Activated CD8-positive, alpha-beta memory T cell treated with anti-CD3 and anti-CD28 coated beads for 24 hours (primary cell): ENCODE measurements around the gene CHGA.

Experiments
- DNase-seq: peaks from one replicate; pipeline ENCODE4 v3.0.0-alpha.2; 2020

CHGA gene

DNA sequence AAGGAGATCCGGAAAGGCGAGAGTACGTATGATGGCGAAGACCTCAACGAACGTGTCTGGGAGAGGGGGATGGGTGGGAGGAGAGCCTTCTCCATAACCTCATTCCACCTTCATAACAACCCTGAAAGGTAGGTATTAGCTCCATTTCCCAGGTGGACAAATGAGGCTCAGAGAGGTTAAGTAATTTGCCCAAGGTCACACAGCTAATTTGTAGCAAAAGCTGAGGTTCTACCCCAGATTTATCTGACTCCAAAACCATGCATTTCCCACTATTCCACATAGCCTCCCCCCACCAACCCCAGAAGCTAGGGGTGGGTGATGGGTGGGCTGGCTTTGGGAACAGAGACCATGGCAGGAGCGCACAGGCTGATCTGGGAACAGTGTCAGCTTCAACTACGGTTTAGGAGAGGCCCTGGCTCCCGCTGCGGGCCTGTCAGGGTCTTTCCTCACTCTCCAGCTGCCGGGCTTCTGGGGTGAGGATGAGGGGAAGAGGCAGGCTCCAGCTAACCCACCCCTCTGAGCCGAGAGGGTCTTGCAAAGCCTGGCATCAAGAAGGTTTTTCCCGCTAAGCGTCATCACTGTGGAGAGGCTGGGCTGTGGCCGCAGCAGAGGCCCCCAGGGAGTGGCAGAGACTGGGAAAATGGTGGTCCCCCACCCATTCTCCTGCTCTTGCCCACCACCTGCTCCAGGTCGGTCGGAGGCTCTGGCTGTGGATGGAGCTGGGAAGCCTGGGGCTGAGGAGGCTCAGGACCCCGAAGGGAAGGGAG is 8.9 kb downstream of the CHGA start:
- DNase-seq: no peak

DNA sequence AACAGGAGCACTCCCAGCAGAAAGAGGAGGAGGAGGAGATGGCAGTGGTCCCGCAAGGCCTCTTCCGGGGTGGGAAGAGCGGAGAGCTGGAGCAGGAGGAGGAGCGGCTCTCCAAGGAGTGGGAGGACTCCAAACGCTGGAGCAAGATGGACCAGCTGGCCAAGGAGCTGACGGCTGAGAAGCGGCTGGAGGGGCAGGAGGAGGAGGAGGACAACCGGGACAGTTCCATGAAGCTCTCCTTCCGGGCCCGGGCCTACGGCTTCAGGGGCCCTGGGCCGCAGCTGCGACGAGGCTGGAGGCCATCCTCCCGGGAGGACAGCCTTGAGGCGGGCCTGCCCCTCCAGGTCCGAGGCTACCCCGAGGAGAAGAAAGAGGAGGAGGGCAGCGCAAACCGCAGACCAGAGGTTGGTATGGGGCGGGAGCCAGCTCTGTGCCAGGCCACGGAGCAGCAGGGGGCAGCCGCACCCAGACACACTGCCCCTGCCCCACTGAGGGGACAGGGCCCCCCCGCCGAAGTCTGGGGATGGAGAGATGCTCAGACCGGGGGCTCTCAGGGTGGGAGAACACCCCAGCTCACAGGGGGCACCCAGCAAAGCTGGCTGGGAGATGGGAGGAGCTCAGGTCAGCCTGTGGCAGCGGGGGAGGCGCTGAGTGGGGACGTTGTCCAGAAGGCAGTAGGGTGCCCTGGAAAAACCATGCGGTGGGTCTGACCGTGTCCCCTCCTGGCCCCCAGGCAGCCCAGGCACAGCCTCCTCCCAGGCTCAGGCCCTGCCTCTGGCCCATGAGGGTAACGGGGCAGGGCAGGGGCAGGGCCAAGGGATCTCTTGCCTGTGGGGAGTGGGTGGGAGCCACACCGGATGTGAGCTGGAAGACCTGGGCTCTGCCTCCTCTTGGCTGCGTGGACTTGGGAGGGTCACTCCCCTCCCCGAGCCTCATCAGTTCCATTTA is 9.8 kb downstream of the CHGA start:
- no peak for DNase-seq

DNA sequence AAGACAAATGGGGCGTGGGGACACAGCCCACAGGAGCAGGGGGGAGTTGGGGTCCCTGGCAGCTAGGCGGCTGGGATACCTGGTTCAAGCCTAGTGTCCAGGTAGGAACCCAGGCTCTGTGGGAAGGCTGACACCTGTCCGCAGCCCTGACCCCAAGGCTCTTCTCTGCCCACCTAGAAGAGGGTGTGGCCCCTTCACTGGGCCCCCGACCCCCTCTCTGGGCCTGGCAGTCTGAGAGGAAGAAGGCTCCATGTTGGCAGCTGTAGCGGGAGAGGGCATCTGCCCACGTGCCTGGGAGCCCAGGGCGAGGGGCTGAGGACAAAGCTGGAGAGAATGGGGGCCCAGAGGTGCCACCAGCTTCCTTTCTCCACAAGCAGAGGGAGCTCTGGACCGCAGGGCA is 10.5 kb downstream of the CHGA start:
- DNase-seq: no peak

DNA sequence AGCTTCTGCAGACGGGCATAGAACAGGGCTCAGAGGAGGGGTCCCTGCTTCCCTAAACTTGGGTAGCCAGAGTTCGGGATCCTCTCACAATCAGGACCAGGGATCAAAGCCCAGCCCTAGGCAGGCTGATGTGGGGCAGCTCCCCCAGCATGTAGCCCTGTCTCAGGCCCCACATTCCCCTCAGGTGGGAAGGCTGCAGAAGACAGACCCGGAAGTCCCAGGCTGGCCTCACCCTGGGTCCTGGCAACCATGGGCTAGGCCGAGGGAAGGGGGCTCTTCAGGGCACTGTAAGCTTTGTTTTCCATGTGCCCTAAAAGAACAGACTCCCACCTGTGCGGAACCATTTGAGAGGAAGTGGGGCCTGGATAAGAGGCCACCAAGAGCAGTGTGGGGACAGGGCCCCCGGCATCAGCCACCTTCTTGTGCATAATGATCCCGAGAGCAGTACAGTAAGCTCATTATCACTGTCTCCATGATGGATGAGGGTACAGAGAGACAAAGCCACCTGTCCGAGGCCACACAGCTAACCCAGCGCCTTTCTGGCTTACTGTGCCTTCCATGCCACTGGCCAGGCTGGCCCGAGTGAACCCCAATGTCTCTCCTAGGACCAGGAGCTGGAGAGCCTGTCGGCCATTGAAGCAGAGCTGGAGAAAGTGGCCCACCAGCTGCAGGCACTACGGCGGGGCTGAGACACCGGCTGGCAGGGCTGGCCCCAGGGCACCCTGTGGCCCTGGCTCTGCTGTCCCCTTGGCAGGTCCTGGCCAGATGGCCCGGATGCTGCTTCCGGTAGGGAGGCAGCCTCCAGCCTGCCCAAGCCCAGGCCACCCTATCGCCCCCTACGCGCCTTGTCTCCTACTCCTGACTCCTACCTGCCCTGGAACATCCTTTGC is 11.5 kb downstream of the CHGA start:
- no peak for DNase-seq

DNA sequence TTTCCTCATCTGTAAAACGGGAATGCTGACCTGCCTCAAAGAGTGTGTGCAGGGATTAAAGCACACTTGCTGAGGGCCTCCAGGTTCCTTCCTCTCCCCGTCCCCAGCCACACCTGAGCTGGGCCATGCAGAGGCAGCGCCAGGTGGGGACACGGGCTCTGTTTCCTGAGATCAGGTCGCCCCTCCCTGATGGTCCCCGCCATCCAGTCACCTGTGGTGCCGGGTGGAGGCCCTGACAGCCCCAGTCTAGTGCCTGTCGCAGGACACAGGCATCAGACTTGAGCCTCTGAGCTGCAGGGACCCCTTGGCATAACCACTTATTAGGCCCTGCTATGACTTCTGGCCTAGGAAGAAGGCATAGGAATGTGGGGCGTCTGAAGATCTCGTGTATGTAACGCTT is 12.5 kb downstream of the CHGA start:
- no peak for DNase-seq

DNA sequence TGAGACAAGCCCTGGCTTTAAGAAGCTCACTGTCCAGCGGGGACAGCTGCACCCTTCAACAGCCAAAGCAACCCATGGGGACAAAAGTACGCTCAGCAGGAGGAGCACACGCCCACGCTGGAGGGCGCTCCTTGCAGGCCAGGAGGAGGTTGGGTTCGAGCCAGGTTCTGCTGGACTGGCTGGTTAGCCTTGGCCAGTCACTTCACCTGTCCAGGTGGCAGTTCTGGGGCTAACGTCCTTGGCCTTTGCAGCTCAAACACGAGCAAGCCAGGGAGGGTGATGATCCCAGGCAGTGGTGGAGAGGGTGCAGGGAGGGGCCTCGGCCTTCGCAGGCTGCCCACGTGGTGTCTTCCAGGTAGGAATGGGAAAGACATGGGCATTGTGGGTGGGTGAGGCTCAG is 13.1 kb downstream of the CHGA start:
- DNase-seq: no peak

DNA sequence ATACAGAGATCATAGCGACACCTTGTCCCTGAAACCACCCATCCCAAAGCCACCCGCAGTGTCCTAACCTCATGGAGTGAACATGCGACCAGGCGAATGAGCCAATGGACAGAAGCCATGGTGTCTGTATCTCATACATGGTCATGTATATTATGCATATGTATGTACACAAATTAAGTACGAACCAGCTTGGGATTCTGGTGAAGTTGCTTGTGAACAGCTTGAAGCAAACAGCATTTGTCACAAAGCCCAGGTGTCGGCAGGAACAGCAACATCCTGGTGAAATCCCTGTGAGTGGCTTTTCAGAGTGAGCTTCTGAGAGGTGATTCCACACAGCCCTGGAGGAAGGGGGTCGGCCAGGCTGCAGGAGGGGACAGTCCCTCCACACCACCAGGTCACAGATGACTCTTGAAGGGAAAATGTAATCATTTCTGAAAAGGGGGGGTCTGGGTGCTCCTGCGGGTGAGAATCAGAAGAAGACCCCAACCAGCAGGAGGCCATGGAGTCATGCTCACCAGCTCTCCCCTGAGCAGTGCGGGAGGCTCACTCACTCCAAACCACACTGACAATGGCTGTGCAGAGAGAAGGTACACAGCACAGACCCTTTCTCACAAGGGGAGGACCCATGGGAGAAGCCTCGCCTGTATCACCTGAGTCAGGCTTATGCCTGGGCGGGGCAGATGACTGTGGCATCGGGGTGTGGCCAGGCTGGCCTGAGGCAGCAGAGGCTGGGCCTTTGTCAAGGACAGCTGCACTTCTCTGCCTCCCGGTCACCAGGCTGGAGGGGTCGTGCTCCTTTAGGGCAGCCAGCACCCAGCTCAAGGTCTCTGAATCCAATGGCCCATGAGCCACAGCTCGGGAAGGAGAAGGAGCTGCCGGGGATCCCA is 14.3 kb downstream of the CHGA start:
- DNase-seq: no peak

DNA sequence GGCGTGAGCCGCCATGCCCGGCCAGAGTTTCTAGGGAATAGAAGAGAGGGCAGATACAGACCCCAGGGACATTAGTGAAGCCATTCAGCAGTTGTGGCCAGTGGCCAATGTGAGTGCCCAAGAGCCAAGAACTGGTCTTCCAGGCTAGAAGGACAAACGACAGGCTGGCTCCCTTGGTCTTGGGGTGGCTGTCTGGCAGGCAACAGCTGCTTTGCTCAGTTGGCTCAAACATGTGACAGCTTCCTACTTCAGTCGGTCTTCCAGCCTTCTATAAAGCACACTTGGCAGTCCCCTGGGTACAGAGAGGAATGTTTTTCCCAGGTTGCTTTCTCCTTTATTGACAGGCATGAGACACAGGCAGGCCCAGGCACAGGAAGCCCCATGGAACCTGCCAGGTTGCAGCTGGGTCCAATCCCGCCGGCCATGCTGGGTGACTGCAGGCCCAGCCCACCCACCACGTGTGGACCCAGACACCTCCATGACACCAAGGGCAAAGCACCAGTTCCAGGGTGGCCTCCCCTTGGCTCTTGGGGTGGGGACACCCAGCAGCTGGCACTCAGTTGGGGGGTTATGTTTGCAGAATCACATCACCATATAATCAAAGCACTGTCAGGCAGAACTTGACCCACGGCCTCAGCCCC is 15.4 kb downstream of the CHGA start:
- DNase-seq: no peak

DNA sequence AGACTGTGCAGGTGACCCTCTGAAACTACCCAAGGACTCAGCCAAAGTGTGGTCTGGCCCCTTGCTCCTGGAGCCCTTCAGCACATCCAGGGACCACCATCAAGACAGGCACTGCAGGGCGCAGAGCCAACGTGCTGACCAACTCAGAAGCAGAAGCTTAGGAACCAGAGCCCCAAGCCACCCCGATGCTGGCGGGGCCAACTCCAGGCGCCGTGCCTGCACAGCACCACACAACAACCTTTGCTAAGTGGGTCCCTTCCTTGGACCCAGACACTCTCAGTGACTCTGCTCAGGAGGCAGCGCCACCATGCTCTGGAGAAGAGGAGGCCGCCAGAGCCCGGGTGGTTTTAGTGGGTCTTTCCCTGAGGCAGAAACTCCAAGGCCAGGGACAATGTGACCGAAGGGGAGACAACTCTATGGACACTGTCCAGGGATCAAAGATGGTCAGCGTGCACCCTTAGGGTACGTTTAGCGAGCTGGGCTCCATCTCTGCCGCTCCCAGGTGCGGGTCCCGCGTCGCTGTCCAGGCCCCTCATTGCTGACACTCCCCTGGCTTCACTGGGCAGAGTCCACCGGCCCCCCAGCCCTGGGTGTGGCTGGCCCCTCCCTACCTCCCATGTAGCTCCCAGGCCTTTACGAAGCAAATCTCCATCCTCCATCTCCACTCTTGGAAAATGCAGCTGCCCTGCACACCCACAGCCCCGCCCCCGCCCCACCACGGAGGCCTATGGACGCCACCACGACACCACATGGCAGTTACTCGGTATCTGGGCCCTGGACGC is 16.1 kb downstream of the CHGA start:
- DNase-seq: no peak

DNA sequence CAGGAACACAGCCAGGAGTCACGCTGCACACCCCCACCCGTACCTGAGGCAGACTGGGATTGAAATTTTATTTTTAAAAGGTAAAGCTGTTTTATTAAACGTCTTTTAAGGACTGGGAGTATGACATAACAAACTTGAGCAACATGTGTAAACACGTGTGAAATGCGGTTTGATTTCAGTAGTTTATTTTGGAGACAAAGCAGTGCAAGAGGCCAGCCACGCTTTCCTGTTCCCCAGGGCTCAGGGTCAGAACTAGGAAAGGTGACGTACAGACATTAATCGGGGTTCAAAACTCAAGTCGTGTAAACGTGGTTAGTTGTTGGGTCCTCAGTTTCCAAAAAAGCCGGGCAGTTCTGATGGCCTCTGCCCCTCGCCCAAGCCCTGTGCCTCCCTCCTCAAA is 16.7 kb downstream of the CHGA start:
- DNase-seq: no peak

DNA sequence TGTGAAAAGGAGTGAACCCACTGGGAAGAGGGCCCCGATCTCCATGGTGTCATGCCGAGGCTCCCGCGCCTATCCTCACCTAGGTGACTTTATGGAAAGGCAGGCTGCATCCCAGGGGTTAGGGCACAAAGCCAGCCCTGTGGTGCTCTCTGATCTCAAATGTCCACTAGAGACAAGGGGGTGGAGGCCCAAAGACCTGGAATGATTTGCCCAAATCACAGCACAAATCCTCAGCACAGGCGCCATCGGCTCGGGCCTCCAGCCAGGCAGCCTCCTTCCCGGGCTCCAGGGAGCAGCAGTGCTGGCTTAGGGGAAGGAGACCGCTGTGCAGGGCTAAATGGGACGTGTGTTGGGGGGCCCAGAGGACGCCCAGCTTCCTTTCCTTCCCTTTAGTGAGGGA is 17.6 kb downstream of the CHGA start:
- no peak for DNase-seq

DNA sequence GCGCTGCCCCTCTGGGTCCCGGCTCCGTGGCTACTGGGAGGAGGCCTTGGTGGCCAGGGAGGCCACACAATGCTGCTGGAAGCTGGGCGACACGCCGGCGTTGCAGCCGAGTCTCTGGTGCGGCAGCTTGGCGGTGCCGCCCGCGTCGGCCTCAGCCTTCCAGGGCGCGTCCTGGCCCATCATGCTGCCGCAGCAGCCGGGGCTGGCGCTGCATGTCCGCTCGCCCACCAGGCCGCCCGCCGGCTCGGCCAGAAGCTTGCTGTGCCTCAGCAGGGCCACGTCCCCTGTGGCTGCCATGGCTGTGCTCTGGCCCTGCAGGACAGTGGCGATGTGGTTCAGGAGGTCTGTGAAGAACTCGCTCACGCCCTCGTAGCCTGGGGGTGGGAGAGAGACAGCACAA is 18.6 kb downstream of the CHGA start:
- DNase-seq: no peak

DNA sequence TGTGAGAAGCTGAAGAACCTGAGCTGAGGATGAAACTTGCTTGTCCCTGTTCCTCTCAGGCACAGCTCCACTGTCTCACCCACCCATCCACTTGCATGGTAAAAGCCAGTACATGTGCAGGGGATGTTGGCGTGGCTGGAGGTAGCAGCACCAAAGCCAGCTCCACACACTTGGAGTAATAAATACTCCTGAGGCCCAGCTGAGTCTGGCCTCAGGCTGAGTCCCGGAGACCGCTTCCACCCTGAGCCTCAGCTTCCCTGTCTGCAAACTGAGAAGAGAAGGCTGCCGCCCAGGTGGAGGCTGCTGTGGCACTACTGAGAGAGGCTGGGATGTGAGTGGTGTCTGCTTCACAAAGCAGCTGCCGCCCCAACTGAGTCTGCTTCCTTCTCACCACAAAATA is 19.2 kb downstream of the CHGA start:
- no peak for DNase-seq

DNA sequence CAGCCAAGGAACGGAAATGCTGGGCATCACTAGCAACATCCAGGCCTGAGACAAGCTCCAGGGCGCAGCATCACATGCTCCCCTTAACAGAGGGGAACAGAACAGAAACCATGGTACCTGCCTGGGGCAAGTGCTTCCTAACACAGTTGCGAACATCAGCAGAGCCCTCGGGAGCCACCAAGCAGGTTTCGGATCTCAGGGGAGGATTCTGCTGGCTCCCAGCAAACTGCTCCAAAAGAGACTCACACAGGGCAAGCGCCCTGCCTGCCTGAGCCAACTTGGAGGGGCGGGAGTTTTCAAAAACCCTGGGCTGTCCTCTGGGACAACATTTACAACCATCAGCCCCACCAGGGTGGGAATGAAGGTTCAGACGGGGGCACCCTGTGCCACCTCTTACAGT is 19.6 kb downstream of the CHGA start:
- DNase-seq: no peak

DNA sequence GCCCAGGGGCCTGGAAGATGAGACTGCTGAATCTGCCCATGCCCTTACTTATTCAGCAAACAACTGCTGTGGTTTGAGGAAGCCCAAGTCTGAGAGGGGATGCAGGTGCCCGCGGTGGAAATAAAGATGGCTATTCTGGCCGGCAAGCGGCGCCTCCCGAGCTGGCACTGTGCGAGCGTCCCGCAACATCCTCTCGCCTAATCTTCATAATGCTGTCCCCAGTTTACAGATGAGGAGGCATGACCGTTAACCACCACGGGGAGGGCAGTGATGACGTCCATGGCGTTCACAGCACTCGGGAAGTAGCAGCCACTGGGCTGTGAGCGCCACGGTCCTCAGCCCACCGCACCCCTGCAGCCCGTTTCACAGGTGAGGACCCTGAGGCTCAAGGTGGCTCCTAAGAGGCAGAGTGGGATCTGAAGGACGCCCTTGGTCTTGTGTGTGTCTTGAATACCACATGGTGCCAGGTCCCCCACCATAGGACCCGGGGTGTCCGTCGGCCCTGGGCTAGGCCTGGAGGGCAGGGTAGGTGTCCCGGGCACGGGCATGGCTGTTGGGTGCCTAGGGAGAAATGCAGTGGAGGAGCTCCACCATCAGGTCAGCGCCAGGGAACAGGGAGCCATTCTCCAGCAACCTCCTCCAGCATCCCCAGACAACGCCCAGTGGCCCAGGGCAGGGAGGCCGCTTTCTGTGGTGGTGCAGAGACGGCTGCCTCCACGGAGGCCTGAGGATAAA is 20.2 kb downstream of the CHGA start:
- DNase-seq: no peak

DNA sequence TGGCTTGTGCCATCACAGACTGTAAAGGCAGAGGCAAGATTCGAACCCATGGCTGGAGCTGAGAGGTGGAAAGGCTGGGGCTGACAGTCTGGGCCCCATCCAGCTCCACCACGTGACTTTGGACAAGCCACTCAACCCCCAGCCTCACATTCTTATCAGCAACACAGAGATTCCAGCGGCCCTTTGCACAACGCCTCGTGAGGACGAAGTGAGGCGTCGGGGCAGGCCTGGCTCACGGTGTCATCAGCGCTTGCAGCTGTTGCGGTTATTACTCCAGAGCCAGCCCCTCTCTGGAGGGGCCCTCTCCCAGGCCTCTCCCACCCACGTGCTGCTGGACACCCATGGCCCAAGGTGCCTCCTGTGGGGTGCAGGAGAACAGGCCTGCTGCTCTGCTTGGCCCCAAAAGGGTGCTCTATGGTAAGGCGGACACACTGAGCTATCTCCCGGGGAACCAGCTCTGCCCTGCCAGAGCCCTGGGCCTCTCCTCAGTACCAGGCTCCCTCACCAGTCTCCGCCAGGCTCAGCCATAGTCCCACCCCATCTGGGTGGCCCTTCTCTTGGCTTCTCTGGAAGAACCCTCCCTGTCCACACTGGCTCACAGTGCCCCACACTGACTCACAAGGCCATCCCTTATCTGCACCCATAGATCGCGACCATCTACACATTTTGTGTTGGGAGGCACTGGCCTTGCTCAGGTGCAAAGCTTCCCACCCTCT is 21.1 kb downstream of the CHGA start:
- DNase-seq: no peak

DNA sequence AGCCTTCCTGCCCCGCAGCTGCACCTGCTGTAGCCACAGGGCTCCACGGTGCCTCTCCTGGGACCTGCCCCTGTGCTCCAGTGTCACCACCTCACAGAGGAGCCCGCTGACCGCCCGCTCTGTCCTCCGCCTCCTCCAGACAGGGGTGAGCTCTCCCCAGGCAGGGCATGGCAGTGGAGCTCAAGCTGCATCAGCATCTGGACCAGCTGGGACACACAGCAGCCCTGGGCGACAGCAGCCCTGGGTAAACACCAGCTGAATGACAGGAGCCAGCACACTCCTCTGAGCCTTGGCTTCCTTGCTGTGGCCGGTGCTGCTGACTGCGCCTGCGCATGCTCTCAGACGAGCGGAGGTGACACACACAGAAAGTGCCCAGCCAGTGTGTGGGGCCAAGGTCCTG is 22.0 kb downstream of the CHGA start:
- DNase-seq: no peak

DNA sequence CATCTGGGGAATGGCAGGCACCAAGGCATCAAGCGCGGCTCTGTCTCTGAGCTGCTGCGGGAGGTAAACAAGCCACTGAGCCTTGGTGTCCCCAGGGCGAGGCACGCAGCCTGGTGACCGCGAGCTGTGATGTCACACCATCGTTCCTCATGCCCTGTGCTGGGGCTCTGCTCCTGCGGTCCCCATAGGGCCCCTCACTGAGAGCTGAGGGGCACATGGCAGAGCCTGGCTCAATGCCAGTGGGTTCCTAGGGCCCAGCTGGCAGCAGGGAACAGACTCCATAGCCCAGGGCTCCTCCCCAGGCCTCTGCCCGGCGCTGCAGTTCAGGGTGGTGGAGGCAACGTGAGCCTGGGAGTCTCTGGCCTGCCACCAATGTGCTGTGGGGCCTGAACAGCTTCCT is 22.6 kb downstream of the CHGA start:
- DNase-seq: no peak
